Neural cell (in vitro differentiated cells): ENCODE measurements around the gene NUTM2A. TPM values are rescaled to one million over a fixed set of nuclear protein-coding genes. Genes with fewer than 3 reads are reported as not detected.
"Not testable (repeated sequence)": the region's sequence is repeated elsewhere in the genome, so short reads cannot be mapped to it uniquely, and the experiment has no call there.

Experiments used
- H2AFZ ChIP-seq: fragments of 200-600, 300-800 bp; sonication (generic), shearing (Covaris generic); 2 replicates; pipeline ENCODE4 v1.6.0; 2014; ENCODE audit warnings: low read depth, mild to moderate bottlenecking, antibody characterized with exemption, low read length, moderate library complexity
- H3F3A ChIP-seq: fragments of 200-600 bp; shearing (Covaris generic); 2 replicates; pipeline ENCODE4 v1.6.1; 2016; ENCODE audit warnings: mild to moderate bottlenecking, moderate library complexity, mixed read lengths, antibody characterized with exemption, low read length; ENCODE audit not compliant: insufficient read depth, poor library complexity, severe bottlenecking
- H3K27ac ChIP-seq: fragments of 200-600, 300-800 bp; sonication (generic), shearing (Covaris generic); 2 replicates; pipeline ENCODE4 v1.5.1; 2014; ENCODE audit warnings: mild to moderate bottlenecking, low read length, moderate library complexity
- H3K27me3 ChIP-seq: fragments of 300-800, 200-600 bp; sonication (generic), shearing (Covaris generic); 2 replicates; pipeline ENCODE4 v1.6.0; 2014; ENCODE audit warnings: mild to moderate bottlenecking, low read depth, low read length, moderate library complexity; ENCODE audit not compliant: insufficient read depth
- H3K36me3 ChIP-seq: fragments of 300-800, 200-600 bp; sonication (generic), shearing (Covaris generic); 2 replicates; pipeline ENCODE4 v1.5.1; 2014; ENCODE audit warnings: mild to moderate bottlenecking, antibody characterized with exemption, low read length, moderate library complexity; ENCODE audit not compliant: insufficient read depth
- H3K4me2 ChIP-seq: fragments of 300-800, 200-600 bp; sonication (generic), shearing (Covaris generic); 2 replicates; pipeline ENCODE4 v1.6.0; 2014; ENCODE audit warnings: mild to moderate bottlenecking, low read length
- H3K4me3 ChIP-seq: fragments of 300-800, 200-600 bp; sonication (generic), shearing (Covaris generic); 2 replicates; pipeline ENCODE4 v1.5.1; 2014; ENCODE audit warnings: mild to moderate bottlenecking, low read length, moderate library complexity
- H3K79me2 ChIP-seq: fragments of 200-600 bp; shearing (Covaris generic); replicated peaks from 2 replicates; pipeline ENCODE4 v1.6.0; 2014; ENCODE audit warnings: mild to moderate bottlenecking, low read length, moderate library complexity; ENCODE audit not compliant: insufficient read depth
- H3K9ac ChIP-seq: fragments of 300-800, 200-600 bp; sonication (generic), shearing (Covaris generic); 2 replicates; pipeline ENCODE4 v1.6.1; 2016; ENCODE audit warnings: mild to moderate bottlenecking, low read length, mixed read lengths
- H3K9me2 ChIP-seq: fragments of 200-600 bp; shearing (Covaris generic); 2 replicates; pipeline ENCODE4 v1.6.1; 2016; ENCODE audit warnings: mild to moderate bottlenecking, low read length, mixed read lengths; ENCODE audit not compliant: insufficient read depth
- H3K9me3 ChIP-seq: fragments of 200-600, 300-800 bp; sonication (generic), shearing (Covaris generic); 2 replicates; pipeline ENCODE4 v1.6.1; 2016; ENCODE audit warnings: mild to moderate bottlenecking, mixed run types, low read length, moderate library complexity, mixed read lengths
- H4K20me1 ChIP-seq: fragments of 200-600 bp; shearing (Covaris generic); 2 replicates; pipeline ENCODE4 v1.6.1; 2016; ENCODE audit warnings: mild to moderate bottlenecking, mixed run types; ENCODE audit not compliant: insufficient read depth
- polyA plus RNA-seq: library from polyadenylated mRNA; depleted of rRNA; stranded (reverse); fragments of >200 nt; gene quantifications from 2 replicates; pipeline ENCODE4 v1.2.3, GENCODE V29; 2014

The NUTM2A gene
- polyA plus RNA-seq, 1 donor from 2014 or later, result 3.0 TPM

- not testable (repeated sequence) for H3K9ac ChIP-seq, H3K4me3 ChIP-seq, H4K20me1 ChIP-seq, H3K36me3 ChIP-seq, H3K9me3 ChIP-seq, H2AFZ ChIP-seq, H3K9me2 ChIP-seq, H3K27me3 ChIP-seq, H3F3A ChIP-seq, H3K4me2 ChIP-seq, H3K79me2 ChIP-seq, H3K27ac ChIP-seq
Observed at GRCh38 chr10:87206922-87207321, 18.3 kb upstream of the NUTM2A start.

- H3K79me2 ChIP-seq, H2AFZ ChIP-seq, H3K27me3 ChIP-seq, H3K27ac ChIP-seq, H3K9ac ChIP-seq, H3F3A ChIP-seq, H3K9me3 ChIP-seq, H3K9me2 ChIP-seq, H3K36me3 ChIP-seq, H4K20me1 ChIP-seq, H3K4me3 ChIP-seq, H3K4me2 ChIP-seq: not testable (repeated sequence)
Observed at GRCh38 chr10:87210309-87210708, 14.9 kb upstream of the NUTM2A start.

GRCh38 chr10:87211848-87212247, 13.4 kb upstream of the NUTM2A start:
- H3K36me3 ChIP-seq, H2AFZ ChIP-seq, H3K27ac ChIP-seq, H3K79me2 ChIP-seq, H3F3A ChIP-seq, H3K9me2 ChIP-seq, H3K9ac ChIP-seq, H3K4me2 ChIP-seq, H3K27me3 ChIP-seq, H3K4me3 ChIP-seq, H4K20me1 ChIP-seq, H3K9me3 ChIP-seq: not testable (repeated sequence)

GRCh38 chr10:87213150-87213765, 12.0 kb upstream of the NUTM2A start:
- not testable (repeated sequence) for H3F3A ChIP-seq, H3K9me3 ChIP-seq, H3K36me3 ChIP-seq, H3K27ac ChIP-seq, H4K20me1 ChIP-seq, H3K9ac ChIP-seq, H3K9me2 ChIP-seq, H2AFZ ChIP-seq, H3K27me3 ChIP-seq, H3K4me3 ChIP-seq, H3K79me2 ChIP-seq, H3K4me2 ChIP-seq

GRCh38 chr10:87213806-87214205, 11.4 kb upstream of the NUTM2A start:
- H3K4me3 ChIP-seq, H3K27me3 ChIP-seq, H2AFZ ChIP-seq, H4K20me1 ChIP-seq, H3F3A ChIP-seq, H3K79me2 ChIP-seq, H3K9me2 ChIP-seq, H3K36me3 ChIP-seq, H3K9me3 ChIP-seq, H3K4me2 ChIP-seq, H3K27ac ChIP-seq, H3K9ac ChIP-seq: not testable (repeated sequence)

- not testable (repeated sequence) for H3K4me3 ChIP-seq, H4K20me1 ChIP-seq, H3K9me3 ChIP-seq, H3K27me3 ChIP-seq, H2AFZ ChIP-seq, H3K9ac ChIP-seq, H3K27ac ChIP-seq, H3K36me3 ChIP-seq, H3K4me2 ChIP-seq, H3K79me2 ChIP-seq, H3K9me2 ChIP-seq, H3F3A ChIP-seq
Observed at GRCh38 chr10:87216120-87216519, 9.1 kb upstream of the NUTM2A start.

GRCh38 chr10:87219370-87219769, 5.9 kb upstream of the NUTM2A start:
- H3K9me3 ChIP-seq, H3K27ac ChIP-seq, H3K9ac ChIP-seq, H3K27me3 ChIP-seq, H3K4me2 ChIP-seq, H3K79me2 ChIP-seq, H4K20me1 ChIP-seq, H3K4me3 ChIP-seq, H3F3A ChIP-seq, H3K9me2 ChIP-seq, H2AFZ ChIP-seq, H3K36me3 ChIP-seq: not testable (repeated sequence)

- not testable (repeated sequence) for H3K9ac ChIP-seq, H3K79me2 ChIP-seq, H3F3A ChIP-seq, H3K4me3 ChIP-seq, H3K9me2 ChIP-seq, H3K36me3 ChIP-seq, H3K4me2 ChIP-seq, H3K9me3 ChIP-seq, H2AFZ ChIP-seq, H4K20me1 ChIP-seq, H3K27me3 ChIP-seq, H3K27ac ChIP-seq
Observed at GRCh38 chr10:87222789-87223188, 2.5 kb upstream of the NUTM2A start.
